GM19240 (cell line): ENCODE measurements around the gene SYNPO2.
"Not testable (repeated sequence)": the region's sequence is repeated elsewhere in the genome, so short reads cannot be mapped to it uniquely, and the experiment has no call there.

Experiments
- DNase-seq: peaks from one replicate; pipeline ENCODE4 v3.0.0; 2011; ENCODE audit warnings: low spot score; ENCODE audit not compliant: insufficient read length

SYNPO2 gene

GRCh38 chr4:118888666-118889311 lies at the start of gene SYNPO2:
TSS of gene SYNPO2 (plus strand) at chr4:118888854. CDS start at chr4:118889037, 183 bp downstream.
- peak; percentile 6 for DNase-seq

- DNase-seq = no peak
Measured at GRCh38 chr4:118839221-118839927, 49.3 kb upstream of the SYNPO2 start.

GRCh38 chr4:118842055-118842454 lies 46.6 kb upstream of the SYNPO2 start:
- no peak for DNase-seq

- DNase-seq = no peak
Measured at GRCh38 chr4:118843237-118843636, 45.4 kb upstream of the SYNPO2 start.

GRCh38 chr4:118845552-118846050 lies 43.1 kb upstream of the SYNPO2 start:
- DNase-seq = no peak

- no peak for DNase-seq
Measured at GRCh38 chr4:118846979-118847378, 41.7 kb upstream of the SYNPO2 start.

- DNase-seq = no peak
Measured at GRCh38 chr4:118848242-118848641, 40.4 kb upstream of the SYNPO2 start.

GRCh38 chr4:118848901-118849300 lies 39.8 kb upstream of the SYNPO2 start:
- DNase-seq = no peak

GRCh38 chr4:118849867-118850487 lies 38.7 kb upstream of the SYNPO2 start:
- DNase-seq = no peak

- no peak for DNase-seq
Measured at GRCh38 chr4:118850488-118851173, 38.0 kb upstream of the SYNPO2 start.

GRCh38 chr4:118857760-118858159 lies 30.9 kb upstream of the SYNPO2 start:
- DNase-seq = no peak

- DNase-seq = no peak
Measured at GRCh38 chr4:118858779-118859178, 29.9 kb upstream of the SYNPO2 start.

- DNase-seq = peak; percentile 14
Measured at GRCh38 chr4:118865091-118865708, 23.5 kb upstream of the SYNPO2 start.

GRCh38 chr4:118866442-118866841 lies 22.2 kb upstream of the SYNPO2 start:
- no peak for DNase-seq

GRCh38 chr4:118867311-118868067 lies 21.2 kb upstream of the SYNPO2 start:
- no peak for DNase-seq

- DNase-seq = no peak
Measured at GRCh38 chr4:118869808-118870342, 18.8 kb upstream of the SYNPO2 start.

GRCh38 chr4:118872181-118872580 lies 16.5 kb upstream of the SYNPO2 start:
- no peak for DNase-seq

GRCh38 chr4:118877797-118878196 lies 10.9 kb upstream of the SYNPO2 start:
- DNase-seq = no peak

- not testable (repeated sequence) for DNase-seq
Measured at GRCh38 chr4:118878507-118878906, 10.1 kb upstream of the SYNPO2 start.

- DNase-seq = no peak
Measured at GRCh38 chr4:118879409-118879808, 9.2 kb upstream of the SYNPO2 start.
